Posterior vena cava (tissue), 2 donors: ENCODE data around the gene PMVK. TPM values are rescaled to one million over a fixed set of nuclear protein-coding genes. Genes with fewer than 3 reads are reported as not detected.

Experiments used
- DNase-seq: peaks from one replicate; pipeline ENCODE4 v3.0.0-alpha.2; 2020; ENCODE audit warnings: low spot score
- intact Hi-C, 2 donors: fragments of 100-400 bp; cut with DNase I; formaldehyde crosslinking; loops; one replicate each; pipeline versions ENCODE4 v1.14.1 to v1.14.2; 2022 to 2023
- total RNA-seq, 2 donors: library from RNA; stranded (reverse); fragmentation: NEBNext Ultra II Directional; extraction: Animal tissue kit (Norgen Biotek cat#: 25700); gene quantifications; one replicate each; pipeline ENCODE4 v1.2.1, GENCODE V29; 2021
- donor health status: DM: yes; HTN: yes; CAD: no.
- donor health status: DM: yes; HTN: yes; CAD: no.

PMVK gene
- total RNA-seq, 2 donors from 2014 or later, result 26.5 to 31.5 TPM

DNA sequence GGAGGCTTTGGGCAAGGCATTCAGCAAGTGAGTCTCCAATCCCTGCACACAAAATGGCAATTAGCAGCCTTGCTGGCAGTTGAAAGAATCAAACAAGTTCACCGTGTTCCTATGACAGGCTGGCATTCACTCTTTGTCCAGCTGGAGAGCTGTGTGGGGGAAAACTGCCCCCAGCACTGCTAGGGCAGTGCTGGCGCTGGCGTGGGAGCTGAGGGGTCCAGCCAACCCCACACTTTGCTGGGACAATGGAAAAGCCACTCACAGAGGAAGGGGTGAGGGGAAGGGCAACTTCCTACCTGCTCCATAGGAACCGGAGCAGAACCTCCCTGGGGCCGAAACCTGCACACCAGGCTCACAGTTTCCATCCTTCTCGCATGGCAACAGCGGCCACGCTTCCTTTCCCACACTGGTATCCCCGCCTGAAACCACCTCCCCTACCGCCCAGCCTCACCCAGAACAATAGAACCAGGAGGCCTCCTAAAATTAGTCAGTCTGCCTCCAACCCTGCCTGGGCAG, 39.7 kb downstream of the PMVK start:
- intact Hi-C loops, result no loop called here

DNA sequence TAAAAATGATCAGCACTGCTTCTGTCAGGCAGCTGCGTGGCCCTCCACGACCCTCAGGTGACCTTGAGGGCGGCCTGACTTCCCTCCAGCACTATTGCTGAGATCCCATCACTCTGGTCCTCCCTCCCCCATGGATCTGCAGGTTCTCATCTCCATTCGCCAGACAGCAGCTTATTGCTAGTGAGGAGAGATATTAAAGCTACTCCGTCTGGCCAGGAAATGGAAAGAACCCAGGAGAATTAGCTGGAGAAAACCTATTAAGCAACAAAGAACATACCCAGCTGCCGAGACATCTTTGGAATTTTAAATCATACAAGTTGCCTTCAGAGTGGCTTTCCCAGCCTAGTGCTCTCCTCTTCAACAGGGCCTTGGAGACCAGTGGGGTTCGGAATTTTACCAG, 40.7 kb downstream of the PMVK start:
- intact Hi-C loops, result no loop called here
- no peak for DNase-seq

More for the DNA sequence above, 39.7 kb downstream of the PMVK start:
- DNase-seq, result no peak

DNA sequence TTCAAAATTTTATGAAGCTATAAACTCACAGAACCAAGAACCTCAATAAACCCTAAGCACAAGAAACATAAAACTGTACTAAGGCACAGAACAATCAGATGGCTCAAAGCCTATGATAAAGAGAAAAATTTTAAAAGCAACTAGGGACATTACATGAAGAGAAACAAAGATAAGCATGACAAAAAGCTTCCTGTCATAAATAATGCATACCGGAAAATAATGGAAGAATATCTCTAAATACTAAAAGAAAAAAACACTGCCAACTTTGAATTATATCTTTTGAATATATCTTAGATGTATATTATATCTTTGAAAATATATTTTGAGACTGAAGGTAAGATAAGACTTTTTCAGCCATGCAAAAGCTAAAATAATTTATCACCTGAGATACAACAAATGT, 45.1 kb downstream of the PMVK start:
- no peak for DNase-seq
- intact Hi-C loops, result no loop called here

DNA sequence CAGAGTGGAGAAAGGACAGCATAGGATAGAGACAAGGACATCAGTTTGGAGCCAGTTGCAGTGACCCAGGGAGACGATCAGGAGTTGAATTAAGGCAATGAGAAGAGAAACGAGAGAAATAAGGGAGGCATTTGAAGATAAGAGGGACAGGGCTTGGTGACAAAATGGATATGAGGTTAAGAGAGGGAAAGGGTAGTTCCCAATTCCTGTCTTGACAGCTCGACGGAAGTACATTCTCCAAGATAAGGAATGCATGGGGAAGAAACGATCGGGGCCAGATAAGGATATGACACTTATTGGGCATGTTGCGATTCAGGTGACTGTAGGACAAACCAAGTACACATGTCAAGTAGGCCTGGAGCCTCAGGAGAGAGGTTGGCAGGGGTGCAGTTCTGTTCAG, 47.8 kb downstream of the PMVK start:
- intact Hi-C loops, result loop anchor here in 1 of 2 donors (10.0 kb wide), 1 partner anchor 324 kb away; the partner anchor contains the start of gene CHRNB2
- DNase-seq, result no peak

DNA sequence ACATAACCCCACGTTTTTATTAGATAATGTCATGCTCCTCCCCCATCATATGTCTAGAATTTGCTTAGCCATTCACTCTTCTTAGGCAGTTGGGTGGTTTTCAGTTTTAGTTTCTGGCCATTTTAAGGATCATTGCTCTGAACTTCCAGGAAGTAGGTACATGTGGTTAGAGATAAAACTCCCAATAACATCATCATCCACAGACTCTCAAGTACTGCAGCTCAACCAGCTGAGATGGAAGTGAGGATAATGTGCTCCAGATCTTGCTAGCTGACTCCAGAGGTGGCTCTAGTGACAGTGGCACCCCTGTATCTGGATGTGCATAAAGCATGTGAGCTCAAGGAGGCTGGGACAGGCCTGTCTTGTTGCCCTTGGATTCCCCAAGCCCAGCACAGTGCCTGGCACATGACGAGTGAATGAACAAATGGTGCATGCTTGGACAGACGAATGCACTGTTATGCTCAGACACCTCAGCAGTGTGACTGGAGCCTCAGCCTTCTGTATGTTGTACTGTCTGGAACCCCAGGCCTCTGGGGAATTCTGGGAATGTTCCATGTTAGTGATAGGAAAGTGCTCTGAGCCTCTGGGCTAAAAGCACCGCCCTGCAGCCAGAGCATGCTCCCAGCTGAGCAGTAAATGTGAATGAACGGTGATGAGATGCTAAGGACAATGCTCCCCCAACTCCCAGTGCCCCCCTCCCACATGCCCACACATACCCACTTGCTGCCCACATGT, 50.1 kb downstream of the PMVK start:
- intact Hi-C loops, result loop anchor here in 1 of 2 donors (10.0 kb wide), 1 partner anchor 322 kb away; the partner anchor contains the start of gene CHRNB2
- no peak for DNase-seq

DNA sequence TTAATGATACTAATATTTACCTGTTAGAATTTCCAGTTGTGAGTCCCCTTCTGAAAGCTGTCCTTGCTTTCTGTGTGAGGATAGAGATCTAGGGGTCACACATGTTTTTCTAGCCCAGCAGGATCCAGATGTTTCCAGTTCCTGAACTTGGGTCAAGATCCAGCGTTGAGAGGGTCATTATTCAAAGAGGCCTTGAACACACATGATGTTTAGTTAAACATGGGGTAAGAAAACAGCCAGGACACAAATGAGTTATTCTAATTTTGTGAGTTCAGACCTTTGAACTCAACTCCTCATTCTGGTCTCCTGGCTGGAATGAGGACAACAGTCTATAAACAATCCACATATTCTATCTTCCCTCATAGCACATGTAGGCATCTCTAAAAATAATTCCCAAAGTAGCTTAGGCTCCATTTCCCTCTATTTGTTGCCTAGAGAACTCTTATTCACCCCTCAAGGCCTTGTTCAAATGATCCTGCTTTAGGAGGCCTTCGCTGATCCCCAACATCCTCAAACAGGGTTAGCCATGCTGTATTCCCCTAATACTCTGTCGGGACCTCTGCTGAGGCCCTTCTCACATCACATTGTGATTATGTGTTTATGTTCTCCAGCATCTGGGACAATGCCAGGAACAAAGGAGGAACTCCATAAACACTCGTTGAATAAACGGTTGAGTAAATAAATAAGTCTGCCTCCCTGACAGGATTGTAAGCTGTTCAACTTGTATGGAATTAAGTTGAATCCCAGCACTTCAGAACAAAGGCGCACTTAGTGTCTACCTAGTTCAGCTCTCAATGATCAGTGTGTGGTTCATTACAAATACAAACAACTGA, 51.4 kb downstream of the PMVK start:
- DNase-seq, result no peak
- intact Hi-C loops, result loop anchor here in 1 of 2 donors (10.0 kb wide), 1 partner anchor 320 kb away; the partner anchor contains the start of gene CHRNB2

DNA sequence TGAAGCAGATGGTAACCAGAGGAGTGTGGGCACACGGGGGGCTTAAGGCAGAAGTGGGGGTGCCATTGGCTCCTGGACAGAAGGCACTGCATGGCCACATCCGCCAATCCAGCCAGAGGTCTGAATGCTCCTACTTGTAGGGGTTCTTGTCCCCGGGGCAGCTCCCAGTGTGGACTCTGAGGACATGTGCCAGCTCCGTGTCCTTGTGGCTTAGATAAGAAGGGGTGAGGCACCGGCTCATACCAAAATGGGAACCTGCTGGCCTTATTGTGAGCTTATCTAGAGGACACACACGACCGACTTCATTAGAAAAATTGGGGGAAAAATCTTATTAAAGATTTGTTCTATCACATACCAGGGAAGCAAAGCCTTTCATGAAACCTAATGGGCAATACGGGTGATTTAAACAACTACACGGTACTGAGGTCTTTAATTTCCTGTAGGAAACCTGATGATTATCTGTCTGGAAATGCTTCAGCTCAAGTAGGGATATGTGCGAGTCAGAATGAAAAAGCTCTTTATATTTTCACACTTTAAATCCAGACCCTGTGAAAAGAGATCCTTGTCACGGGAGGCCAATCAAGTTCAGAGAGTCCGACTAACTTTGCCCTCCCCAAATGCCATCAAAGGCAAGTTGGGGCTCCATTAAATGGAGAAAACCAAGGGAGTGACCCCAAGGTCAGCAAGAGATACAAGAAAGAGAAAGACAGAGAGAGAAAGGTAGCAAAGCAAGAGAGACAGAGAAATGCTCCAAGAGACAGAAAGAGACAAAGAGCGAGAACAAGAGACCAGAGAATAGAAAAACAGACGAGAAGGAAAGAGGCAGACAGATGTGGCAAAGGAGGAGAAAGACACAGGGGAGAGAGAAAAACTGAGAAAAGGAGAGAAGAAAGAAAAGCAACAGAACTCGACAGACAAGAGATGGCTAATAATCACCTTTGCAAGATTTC, 52.3 kb downstream of the PMVK start:
- DNase-seq, result no peak
- intact Hi-C loops, result loop anchor here in 1 of 2 donors (10.0 kb wide), 1 partner anchor 319 kb away; the partner anchor contains the start of gene CHRNB2

DNA sequence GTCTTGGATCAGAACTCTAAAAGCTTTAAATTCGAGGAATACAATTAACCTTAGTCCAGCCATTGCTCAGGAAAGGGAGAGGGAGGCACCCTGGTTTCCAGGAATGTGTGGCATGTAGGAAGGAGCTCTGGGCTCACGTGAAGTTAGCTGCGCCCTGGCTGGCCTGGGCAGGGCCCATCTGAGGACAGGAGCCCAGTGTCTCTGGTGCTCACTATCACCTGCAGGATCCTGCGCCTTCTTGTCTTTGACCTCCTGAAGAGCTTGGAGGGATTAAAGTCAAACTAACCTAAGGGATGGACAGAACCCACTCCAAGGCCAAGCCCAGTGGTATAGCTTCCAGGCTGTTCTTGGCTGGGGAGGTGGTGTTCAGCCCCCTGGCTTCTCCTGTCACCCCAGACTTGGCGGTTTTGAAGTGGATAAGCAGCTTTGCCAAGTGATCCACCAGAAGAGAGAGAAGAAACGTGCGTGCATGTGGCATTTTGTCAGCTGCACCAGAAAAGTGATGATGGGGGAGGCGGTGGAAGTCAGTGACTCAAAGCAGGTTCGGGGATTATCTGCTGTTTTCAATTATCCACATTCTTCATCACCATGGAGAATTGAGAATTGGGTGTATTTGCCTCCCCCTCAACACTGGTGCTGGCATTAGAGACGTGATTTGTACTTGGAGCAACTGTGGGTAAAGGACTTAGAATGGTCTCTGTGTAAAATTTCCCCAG, 54.5 kb downstream of the PMVK start:
- DNase-seq, result no peak
- intact Hi-C loops, result loop anchor here in 1 of 2 donors (10.0 kb wide), 1 partner anchor 317 kb away; the partner anchor contains the start of gene CHRNB2

DNA sequence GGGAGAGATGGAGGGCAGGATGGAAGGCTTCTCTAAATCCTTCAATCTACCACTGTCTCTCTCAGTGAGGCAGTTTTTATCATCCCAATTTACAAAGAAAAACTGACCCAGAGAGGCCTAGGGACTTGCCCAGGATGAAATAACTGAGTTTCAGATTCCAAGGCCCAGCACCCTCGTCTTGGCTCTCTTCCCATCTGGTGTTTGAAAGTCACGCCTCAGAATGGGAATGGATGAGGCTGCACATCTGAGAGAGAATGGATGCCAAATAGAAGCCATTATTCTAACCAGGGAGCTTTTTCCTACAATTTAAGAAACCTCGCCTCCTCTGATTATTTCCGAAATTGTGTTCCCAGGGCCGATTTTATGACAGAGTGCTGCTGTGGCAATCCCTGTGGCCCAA, 55.8 kb downstream of the PMVK start:
- DNase-seq, result no peak
- intact Hi-C loops, result loop anchor here in 1 of 2 donors (10.0 kb wide), 1 partner anchor 316 kb away; the partner anchor contains the start of gene CHRNB2

DNA sequence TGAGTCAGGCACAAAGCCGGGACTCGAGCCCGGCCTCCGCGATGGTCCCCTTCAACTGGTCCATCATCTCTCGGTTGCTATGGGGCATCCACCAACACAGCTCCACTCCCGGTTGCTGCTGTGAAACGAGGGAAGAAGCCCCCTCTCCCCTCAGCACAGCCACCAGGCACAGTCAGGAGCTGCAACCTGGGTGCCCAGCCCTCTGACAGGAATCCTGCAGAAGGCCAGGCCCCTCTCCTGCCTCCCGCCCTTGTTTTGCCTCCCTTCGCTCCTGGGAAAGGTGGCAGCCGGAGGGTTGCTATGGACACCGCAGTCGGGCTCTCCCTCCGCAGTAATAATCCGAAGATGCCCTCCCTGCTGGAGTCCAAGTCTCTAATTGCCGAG, 57.5 kb downstream of the PMVK start:
- no peak for DNase-seq
- intact Hi-C loops, result loop anchor here (1.0 to 10.0 kb wide), 2 partner anchors 207 to 394 kb away; no protein-coding TSS in a partner anchor

DNA sequence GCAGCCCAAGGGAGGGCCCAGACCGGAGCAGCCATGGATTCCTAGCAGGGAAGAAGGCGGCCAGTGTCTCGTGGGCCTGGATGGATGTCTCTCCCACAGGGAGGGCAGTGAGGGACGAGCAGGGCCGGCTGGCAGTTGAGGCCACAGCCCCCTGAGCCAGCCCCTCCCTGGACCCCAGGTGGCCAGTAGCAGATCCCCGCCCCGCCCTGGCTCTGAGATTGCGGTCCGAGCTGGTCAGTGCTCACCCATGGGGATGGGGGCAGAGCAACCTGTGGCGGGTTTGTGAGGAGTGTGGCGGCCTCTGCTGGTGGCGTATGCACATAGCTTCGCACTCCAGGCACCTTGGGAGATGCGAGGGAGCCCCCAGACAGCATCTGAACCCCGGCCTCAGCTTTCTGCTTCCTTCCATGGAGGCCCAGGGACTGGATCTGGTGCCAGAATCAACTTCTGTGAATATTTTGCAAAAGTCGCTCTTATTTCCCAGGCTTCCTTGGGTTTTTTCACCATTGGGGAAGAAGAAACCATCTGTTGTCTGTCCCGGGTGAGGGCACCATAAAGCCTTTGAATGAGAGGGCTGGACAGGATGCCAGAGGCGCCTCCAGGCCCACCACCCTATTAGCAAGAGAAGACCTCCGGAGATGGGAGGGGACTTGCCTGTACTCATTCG, 58.0 kb downstream of the PMVK start:
- intact Hi-C loops, result loop anchor here (1.0 to 10.0 kb wide), 2 partner anchors 206 to 394 kb away; no protein-coding TSS in a partner anchor
- DNase-seq, result peak; percentile 93

DNA sequence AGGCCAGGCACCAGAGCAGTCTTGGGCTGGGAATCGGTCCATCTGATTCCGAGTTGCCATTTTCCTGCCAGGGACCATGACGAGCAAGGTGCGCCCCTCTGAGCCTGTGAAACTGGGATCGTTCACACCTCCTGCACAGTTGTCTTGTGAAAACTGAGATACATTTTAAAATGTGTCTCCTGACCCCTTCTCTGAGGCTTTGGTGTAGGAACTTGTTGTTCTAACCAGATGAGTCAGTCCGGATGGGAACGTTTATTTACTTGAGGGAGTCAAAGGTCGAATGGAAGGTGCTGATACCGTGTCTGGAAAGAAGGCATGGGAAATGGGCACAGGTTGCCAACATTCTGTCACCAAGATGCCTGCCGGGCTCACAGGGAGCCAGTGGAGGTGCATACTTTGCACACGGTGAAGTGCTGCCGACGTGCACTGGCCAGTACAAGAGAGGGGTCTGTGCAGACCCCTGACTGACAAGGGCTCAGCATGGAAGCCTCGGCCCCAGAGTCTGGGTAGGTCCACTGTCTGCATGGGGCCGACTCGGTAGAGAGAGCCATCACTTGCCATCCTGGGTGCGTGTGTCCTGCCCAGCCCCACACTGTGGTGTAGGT, 59.0 kb downstream of the PMVK start:
- intact Hi-C loops, result loop anchor here in 1 of 2 donors (2.0 to 10.0 kb wide), 2 partner anchors 213 to 393 kb away; no protein-coding TSS in a partner anchor
- no peak for DNase-seq

DNA sequence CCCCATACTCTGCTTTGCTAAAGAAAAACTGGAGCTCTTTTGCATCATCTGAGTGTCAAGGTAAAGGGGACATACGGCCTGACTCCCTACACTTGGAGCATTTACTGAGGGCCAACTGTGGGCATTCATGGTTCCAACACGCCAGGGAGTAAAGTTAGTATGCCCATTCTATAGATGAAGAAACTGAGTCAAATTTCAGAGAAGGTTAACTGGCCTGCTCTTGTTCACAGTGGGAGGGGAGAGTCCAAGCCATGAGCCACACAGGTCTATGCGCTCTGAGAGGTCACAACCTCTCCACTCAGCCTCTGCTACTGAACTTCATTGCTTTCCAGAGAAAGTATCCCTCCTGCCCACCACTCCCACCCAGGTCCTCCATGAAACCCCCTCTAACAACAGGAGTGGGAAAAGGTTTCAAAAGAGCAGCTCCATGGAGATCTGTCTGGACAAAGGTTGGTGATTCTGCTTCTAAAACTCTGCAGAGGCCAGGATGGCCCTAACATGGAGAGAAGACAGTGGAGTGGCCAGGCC, 59.6 kb downstream of the PMVK start:
- DNase-seq, result no peak
- intact Hi-C loops, result loop anchor here in 1 of 2 donors (2.0 to 10.0 kb wide), 2 partner anchors 212 to 392 kb away; no protein-coding TSS in a partner anchor
